SHP77 treated with DMSO at 0.1 percent for 48 hours (cell line): ENCODE measurements around the gene CLSTN2.

ENCODE experiments used
- DNase-seq: peaks from one replicate; lab custom pipeline; 2025; lab: John Stamatoyannopoulos, UW

Gene CLSTN2

DNA sequence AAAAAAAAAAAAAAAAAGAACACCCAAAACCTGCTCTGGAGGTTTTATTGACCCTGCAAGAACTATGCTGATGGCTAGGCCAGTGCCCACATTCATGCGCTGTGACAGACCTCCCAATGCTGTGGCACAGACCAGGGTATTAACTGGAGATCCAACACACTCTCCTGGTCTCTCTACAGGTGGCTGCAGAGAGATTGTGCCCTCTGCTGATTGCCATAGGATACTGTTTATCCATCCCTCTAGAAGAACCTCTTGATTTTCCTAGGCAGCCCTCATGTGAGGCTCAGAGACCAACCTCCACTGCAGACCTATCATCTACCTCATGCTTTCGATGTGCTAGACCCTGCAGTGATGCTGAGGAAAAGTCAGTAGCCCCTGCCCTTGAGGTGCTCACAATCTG lies 617.4 kb downstream of the CLSTN2 start:
- DNase-seq = no peak

DNA sequence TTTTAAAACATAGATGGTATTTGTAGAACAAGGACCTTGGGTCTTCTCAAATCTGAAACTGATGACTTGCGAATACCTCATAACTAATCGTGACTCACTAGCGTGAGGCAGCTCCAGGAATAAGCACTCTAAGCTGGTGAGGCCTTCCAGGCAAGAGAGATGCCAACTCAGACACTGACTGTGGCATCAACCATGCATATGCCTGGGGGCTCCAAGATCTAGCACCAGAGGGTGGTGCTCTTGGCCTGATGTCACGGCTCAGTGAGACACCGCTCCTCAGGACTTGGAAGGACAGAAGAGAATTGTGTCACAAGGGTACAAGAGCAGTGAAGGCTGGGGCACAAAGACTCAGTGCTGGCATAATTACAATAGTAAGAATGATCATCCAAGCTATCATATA lies 617.9 kb downstream of the CLSTN2 start:
- DNase-seq = no peak

DNA sequence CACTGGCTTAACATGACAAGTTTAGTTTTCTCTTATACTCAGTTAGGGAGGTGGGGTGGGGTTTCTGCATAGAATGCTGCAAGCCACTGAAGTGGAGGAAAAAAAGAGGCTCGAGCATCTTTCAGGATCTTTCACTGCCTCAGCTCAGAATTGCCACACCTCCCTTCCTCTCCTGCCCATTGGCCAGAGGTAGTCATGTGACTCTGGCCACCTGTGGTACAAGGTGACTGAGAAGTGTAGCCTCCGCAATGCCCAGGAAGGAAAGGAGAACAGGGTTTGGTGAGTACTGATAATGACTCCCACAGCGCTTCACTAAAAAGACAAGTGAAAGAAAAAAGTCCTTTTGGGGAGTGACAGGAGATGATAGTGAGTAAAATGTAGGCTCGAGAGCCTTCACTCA lies 618.6 kb downstream of the CLSTN2 start:
- no peak for DNase-seq

DNA sequence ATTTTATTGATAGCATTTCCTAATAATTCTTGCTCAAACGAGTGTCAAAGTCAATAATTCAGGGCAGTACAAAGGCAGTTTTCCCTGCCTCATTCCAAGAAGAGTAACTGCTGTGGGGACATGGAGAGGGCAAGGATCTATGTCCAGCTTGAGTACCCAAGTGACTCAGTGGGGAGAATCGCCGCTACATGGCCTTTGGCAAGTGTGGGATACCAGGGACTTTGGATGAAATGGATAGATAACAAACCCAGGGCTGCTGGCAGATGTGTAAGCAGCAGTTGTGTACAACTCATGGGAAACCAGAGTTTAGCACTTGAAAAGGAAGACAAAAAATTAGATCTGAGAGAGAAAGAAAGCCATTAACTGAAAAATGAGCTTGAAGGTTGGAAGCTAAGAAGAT lies 620.7 kb downstream of the CLSTN2 start:
- no peak for DNase-seq

DNA sequence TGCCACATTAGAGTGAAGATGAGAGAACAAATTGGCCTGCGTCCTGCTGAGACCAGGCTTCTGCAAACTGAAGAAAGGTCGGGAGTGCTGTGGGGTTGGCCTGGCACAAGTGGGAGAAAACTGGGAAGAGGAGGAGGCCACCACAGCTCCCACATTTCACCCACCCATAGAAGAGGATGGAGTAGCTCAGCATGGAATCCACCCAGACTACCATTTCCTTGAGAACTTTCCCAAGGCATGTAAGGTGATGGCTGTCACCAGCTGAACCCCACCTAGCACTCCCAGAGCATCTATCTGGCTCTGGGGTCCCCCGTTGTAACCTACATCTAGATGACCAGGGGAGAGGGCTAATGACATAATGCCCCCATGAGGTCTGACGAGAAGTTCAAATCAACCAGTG lies 622.5 kb downstream of the CLSTN2 start:
- no peak for DNase-seq

DNA sequence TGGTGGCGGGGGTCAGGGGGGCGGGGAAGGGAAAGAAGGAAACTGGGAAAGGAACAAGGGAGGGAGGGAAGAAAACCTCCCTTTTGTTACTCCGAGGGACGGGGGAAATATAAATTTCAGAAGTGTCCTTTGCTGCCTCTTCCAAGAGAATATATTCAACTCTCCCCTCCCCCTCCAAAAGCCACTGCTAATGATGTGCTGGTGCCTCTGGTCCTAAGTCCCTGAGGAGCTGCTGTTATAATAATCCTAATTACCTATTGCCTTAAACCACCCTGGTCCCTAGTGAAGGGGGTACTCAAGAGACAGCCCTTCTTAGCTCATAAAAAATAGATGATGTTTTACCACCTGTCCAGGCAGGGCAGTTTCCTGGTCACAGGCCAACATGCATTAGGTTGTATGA lies 624.6 kb downstream of the CLSTN2 start:
- peak; percentile 33 for DNase-seq

DNA sequence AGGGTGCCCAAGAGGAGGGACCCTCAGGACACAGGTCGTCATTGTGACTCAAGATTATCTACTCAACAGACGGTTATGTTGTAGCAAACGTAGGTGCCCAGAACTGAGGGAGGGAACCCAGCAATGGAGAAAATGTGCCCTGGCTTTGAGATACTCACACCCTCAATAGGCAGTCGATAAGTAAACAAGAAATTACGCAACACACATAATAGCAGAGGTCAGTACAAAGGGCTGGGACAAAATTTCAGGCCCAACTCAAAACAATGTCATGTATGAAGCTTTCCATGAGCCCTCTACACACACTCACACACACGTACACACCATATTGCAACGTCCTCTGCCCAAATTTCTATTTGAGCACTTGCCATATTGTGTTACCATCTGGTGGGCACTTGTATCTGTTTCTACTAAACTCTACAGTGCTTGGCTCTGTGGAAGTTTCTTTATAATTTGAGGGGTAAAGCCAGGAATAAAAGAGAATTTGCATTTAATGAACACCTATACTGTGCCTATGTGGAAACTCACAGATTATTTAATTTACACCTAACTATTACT lies 628.3 kb downstream of the CLSTN2 start:
- DNase-seq = no peak

DNA sequence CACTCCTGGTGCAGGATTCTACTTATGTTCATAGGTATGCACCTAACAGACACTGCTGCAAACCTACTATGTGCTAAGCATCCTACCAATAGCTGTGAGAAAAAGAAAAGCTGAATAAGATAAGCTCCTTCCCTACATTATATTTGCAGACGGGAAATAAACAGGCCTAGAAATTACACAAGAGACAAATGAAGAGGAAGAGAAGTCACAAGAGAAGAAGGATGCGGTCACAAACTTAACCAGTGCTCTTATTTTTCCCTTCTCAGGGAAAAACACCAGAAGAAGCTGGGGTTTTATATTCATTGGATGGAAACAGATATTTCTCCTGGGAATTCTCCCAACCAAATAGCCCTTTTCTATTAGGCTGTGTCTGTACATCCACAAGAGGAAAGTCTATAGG lies 633.1 kb downstream of the CLSTN2 start:
- DNase-seq = no peak

DNA sequence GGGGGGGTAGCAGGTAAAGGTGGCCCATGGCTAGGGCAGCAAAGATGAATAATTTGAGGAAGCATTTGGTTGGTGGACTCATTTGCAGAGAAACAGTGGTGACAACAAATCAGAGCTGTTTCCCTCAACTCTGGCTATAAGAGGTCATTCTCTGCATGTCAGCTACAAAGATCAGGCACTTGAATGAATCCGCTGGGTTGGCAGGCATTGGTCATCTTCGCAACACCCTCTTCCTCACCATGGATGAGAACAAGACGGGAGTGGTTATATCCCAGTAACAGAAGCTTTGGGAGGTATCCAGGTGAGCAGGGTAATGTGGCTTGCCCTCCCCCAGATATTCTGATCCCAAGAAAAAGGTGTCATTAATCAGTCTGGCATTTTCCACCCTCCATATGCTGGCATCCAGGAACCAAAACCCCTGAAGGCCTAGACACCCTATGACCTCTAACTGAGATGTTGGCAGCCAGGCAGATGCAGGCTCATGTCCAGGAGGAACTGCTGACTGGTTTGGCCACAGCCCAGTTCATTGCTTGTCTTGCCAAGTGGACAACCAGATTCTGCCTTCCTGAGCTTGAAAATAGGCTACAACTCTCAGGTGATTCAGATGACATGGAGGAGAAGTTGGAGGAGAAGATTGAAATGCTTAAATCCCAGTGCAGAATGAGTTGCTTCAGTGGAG lies 634.0 kb downstream of the CLSTN2 start:
- DNase-seq = no peak

DNA sequence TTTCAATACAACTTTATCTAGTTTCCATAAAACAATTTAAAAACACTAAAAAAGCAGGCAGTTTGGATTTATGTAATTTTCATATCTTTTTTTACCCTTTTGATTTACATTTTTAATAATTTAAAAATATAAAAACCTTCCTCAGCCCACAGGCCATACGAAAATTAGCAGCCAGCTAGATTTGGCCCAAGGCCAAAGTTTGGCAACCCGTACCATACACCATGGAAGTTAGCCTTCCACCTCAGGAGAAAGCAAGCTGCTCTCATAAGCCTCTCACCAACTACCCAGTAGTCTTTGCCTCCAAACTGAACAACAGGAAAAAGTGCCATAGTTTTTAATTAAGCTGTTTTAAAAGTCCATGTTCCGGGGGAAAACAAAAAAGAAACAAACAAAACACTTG lies 635.6 kb downstream of the CLSTN2 start:
- no peak for DNase-seq

DNA sequence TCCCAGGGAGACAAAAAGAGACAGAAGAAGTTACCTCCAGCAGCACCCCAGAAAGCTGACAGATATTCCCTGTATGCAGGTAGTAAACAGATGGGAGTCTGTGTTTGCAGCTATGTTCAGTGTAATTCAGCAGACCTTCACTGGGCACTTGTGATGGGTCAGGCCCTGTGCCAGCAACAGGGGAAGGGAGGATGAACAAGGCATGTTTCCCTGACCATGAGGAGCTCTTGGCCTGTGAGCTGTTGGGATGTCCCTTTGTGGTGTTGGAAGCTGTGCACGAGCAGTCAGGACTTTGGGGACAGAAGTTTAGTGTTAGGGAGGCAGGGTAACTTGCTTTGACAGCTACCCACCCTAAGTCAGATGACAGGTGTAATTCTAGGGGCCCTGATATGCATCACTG lies 636.9 kb downstream of the CLSTN2 start:
- no peak for DNase-seq

DNA sequence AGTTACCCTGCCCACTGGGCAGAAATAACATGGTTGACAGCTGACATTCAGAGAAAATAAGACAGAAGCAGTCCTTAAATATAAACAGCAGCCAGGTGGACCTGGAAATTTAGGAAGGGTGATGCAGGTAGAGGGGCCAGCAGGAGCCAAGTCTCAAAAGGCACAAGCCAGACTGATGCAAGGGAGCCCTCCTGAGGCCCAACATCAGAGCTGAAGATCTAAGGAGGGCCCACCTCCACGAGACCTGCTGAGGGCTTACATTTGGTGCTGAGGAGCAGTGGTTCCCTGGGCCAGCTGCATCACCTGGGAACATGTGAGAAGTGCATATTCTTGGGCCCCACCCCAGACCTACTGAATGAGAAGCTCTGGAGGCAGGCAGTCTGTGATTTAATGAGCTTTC lies 637.3 kb downstream of the CLSTN2 start:
- no peak for DNase-seq

DNA sequence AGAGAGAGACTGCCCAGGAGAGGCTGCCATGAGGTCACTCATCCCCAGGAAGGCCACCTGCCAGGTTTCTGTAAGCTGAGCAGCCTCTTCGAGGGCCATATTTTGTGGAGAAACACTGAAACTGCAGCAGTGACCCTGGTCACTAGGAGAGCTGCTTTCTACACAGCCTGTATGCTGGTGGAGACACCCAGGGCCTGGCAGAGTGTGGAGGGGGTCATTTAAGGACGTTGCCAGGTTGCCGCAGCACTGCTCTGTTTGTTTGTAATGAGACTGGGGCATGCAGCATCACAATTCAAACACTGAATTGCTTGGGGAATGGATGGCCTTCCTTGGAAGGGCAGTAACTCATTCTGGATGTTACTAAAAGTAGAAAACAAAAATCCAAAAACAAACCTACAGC lies 638.0 kb downstream of the CLSTN2 start:
- no peak for DNase-seq

DNA sequence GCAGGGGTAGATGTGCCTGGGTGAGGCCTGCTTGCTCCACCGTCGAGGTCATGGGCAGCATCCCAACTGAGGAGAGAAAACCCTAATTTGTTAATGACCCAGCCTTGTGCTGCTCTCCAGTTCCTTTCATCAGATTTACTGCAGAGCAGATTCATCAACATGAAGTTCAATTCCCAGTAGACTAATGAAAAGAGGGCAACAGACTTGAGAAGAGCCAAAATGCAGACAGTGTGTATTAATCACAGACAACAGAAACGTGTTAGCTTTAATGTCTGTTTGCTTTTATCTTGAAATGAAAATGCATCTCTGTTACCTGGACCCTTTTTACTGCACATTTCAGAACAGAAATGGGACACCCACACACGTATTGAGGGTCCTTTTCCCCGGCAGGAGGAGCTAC lies 639.4 kb downstream of the CLSTN2 start:
- no peak for DNase-seq

DNA sequence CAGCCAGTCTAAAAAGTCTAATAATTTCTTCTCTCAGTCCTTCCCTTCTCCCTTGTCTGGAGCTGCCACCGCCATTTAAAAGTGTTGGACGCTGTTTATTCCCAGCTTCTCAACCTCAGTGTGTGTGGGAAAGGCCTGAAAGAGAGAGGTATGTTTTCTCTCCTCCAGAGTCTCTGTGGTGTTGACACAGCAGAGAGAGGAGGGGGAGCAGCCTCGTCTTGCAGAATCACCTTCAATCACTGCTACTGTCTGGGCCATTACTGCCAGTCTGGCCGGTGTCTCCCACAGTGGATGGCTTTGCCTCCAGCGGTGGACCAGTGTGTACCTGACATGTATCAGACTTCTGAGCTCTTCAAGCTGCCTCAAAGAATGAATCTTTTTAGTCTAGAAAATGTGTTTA lies 641.5 kb downstream of the CLSTN2 start:
- DNase-seq = no peak

DNA sequence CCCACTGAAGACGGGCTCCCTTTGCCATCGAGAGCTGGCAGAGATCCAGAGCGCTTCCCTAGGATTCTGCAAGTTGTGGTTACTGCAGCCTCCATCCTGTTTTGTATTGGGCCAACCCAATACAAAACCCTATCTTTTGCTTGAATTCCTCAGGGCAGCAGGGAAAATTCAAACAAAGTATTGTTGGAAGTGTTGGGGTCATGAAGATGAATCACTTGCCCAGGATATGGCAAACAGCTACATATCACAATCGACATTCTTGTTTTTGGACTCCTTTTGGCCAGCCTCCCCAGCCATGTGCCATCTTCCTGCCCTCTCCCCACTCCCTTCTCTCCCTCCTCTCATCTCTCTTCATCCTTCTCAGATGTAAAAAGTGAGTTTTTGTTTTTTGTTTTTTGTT lies 642.9 kb downstream of the CLSTN2 start:
- DNase-seq = no peak

DNA sequence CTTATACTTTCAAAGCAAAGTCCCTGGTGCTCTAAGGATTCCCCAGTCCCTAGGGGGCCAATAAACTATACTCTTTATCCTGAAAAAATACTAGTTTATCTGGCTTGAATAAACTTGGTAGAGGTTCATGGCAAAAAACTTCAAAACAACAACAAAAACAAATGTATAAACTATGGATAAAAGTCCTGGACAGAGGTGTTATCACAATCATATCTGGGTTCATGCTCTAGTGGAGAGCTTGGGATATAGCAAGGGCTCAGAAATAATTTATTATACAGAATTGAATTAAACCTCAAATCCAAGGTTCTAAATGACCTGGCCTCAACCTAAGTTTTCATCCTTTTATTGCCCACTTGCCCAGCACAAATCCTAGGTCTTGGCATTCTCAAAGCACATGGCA lies 644.3 kb downstream of the CLSTN2 start:
- no peak for DNase-seq

DNA sequence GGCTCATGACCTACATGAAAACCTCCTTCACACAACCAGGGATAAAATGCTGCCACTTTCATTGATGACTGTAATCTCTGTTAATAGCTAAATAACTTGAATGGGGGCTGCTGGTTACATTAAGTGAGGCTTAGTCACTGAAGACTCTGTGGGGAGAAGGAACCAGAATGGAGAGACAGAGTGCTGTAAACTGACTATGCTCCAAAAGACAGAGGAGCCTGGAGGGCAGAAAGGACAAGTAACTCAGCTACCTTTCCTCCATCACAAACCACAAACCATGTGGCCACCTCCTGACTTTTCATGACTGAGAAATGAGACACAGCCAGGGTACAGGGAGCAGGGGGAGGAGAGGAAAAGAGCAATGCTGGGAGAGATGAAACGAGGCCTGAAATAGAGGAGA lies 645.8 kb downstream of the CLSTN2 start:
- no peak for DNase-seq

DNA sequence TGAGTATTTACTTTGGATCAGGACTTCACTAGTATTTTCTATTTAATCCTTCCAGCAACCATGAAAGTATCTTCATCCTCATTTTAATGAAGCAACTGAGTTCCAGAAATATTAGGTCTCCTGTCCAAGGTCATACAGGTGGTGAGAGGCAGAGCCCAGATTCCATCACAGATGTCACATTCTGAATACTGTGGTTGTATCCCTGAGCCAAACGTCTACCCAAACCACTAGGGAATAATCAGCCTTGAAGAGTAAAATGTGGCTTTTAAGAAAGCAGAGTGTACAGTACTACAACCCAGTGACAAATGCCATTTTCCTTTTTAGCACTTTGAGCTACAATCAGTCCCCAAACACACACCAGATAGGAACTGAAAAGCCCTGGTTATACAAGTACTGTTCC lies 649.6 kb downstream of the CLSTN2 start:
- DNase-seq = no peak

DNA sequence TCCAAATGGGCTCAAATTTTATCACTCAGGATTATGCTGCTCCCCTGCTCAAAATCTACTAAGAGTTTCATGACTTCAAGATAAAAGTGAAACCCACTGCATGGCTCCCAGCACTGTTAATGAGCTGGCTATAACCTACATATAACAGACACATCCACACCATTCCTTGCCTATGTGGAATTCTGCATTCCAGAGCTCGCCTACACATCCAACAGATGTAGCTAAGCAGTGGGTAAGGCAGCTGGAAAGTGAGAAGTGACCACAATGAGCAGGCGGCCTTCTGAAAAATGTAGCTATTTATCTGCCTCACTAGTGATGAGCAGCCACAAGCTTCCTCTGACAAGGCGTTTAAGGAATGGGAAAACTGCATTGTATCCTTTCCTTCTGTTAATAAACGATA lies 650.8 kb downstream of the CLSTN2 start:
- DNase-seq = no peak

DNA sequence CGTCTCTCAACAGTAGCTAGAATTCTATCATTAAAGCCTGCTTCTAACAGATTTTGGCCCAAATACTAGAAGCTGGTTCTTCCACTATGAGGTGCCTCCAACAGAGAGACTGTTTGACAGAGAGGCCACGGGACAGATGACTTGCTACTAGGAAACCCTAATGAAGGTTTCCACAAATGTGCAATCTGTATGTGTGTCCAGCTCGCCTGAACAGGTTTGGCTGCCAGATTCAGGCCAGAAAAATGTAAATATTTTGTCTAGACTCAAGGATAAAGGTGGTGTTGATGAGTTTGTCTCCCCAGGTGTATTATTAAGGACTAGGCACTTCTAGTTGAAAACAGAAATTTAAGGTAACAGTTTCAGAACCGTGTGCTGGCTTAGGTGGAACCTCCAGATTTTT lies 651.3 kb downstream of the CLSTN2 start:
- no peak for DNase-seq

DNA sequence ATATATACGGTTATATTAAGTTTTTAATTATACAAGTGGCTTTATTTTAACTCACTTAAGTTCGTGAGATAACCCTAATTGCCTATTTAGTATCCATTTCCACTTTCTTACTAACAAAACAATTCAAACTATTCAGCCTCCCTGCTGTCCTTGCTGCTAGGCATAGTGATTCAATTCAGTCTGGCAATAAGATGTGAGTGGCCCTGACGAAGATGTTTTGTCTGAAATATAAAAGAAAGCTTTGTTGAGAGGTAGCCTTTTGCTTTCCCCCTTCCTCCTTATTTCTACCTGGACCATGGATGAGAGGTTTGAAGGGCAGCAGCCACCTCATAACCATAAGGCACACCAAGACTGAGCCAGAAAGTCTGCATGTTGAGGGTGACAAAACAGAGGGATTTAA lies 653.6 kb downstream of the CLSTN2 start:
- DNase-seq = no peak

DNA sequence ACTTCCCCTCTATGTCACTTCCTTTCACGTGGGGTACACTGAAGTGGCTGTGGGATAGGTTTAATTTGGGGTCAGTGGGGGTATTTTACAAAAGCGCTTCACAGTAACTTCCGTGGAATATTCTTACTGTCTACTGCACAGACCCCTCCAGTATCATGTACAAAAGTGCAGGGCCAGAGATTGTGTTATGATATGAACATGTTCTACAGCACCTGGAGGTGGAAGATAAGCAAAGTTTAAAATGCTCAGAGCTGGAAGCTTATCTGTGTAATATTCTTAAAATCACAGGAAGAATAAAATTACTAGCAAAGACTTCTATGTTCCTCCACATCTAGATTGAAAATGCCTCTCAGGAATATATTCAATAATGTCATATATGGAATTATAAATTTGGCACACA lies 658.8 kb downstream of the CLSTN2 start:
- no peak for DNase-seq

DNA sequence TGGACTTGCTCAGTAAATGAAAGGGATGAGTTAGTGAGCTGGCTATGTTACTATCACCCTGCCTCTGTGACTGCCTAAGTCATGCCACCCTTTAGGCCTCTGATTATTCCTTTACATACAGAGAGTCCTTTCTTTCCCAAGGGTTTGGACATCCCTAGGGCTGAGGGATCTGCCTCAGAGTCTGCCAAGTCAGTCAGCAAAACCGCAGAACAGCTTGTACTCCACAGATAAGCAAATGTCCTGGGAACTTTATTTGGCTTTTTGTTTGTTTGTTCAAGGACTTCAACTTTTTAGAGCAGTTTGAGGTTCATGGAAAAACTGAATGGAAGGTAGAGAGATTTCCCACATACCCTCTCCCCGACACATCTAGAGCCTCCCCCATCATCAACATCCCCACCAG lies 660.3 kb downstream of the CLSTN2 start:
- no peak for DNase-seq

DNA sequence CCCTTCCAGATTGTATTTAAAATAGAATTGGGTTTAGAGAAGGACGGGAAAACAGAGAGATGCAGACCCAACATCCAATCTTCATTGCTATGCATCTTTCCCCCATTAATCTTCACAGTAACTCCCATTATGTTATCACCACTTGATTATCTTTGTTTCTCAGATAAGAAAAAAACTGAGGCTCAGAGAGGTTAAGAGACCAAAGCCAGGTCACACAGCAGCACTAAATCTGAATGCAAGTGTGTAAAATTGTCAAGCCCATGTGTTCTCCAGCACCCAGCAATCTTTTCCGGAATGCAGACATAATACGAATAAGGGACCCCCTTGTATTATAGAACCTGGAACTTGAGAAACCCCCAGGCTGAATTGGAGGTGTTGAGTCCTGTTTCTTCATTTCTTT lies 662.4 kb downstream of the CLSTN2 start:
- DNase-seq = no peak
